Stimulated activated CD8-positive, alpha-beta memory T cell treated with anti-CD3 and anti-CD28 coated beads, Interleukin-15, amount 100 ng/mL, for 1 hour (primary cell): Measurements from ENCODE around the gene TTC28.

ENCODE experiments used
- DNase-seq: peaks from one replicate; pipeline ENCODE4 v3.0.0-alpha.2; 2020; ENCODE audit warnings: low read depth

TTC28 gene

DNA sequence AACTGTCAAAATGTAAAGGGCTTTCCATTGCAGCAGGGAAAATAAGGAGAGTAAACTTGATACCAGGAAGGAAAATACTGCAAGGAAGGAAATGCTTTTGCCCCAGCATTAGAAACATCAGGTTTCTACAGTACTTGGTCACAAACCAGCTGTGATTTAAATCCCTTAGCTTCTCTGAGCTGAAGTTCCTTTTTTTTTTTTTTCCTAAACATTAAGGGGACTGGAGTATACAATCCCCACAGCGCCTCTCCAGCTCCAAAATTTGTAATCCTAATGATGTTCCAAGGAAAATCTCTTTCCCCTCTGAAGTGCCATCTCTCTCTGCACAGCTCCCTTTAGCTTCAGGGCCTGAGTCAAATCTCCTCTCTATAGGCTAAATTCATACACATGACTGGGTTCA is 540.1 kb downstream of the TTC28 start:
- no peak for DNase-seq

DNA sequence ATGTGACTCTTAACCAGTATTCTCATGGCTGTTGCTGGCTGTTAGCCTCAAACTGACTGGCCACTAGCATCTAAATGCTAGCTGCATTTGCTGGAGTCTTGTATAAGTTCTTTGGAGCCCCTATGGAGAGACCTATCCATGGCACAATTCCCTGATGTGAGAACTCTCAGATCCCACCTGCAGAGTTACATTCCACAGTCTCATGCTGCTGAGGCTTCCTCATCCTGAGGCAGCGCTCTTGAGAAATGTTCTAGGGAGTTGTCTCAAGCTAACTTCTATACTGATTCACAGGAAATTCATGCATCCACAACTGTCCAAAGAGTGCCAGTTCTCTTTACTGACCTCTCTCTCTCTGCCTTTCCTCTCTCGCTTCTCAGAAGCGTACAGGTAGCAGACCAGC is 542.6 kb downstream of the TTC28 start:
- DNase-seq, result no peak

DNA sequence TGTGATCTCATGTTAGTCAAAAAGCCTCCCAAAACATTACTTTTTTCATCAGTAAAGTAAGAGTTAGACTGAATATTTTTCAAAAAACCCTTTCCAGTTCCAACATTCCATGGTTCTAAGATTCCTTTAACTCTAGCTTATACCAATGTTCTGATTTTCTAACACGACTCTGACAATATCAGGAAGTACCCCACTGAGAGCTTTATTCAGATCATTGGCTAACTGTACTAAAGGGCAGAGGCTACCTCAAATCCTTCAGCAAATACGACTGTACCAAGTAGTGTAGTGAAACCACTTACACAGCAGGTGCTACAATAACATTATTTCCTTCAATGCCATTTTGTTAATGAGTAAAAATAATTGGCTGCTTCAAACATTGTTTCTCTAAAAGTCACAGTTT is 547.2 kb downstream of the TTC28 start:
- no peak for DNase-seq

DNA sequence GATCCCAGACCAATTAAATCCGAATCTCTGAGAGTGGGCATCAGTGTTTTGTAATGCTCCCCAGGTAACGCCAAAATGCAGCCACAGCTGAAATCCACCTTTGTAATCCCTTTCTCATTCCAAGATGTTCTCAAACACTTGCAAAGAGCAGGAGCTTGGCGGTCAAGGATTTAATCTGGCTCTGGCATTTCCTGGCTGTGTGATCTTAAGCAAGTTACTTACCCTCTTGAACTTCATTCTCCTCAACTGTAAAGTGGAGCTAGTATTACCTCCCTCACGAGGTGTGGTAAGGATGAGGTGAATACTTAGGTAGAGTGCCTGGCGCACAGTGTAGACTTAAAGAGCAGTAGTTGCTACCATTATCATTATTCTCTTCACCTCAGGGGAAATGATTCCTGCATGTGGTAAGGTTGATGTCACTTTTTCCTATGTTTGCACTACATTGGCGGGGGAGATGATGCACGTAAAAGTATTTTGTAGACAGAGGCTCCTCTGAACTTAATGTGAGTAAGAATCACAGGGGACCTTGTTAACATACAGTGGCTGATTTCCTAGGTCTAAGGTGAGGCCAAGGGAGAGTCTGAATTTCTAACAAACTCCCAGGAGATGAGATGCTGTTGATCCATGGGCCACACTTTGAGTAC is 550.2 kb downstream of the TTC28 start:
- DNase-seq, result no peak

DNA sequence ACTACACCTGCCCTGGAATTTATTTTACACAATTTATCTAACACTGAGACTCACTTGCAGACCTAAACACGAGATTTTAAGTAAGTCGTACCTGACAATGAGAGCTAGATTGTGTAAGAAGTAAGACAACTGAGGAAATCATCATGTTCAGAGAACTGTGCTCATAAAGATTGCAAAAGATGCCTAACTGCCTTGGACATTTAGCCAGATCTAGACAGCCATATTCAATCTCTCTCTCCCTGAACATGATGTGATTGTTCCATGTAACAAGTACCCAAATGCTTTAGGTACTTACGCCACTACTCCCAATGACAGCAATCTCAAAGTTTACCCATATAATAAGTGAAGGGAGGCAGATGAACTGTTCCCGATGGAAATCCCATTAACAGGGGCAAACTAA is 550.8 kb downstream of the TTC28 start:
- no peak for DNase-seq

DNA sequence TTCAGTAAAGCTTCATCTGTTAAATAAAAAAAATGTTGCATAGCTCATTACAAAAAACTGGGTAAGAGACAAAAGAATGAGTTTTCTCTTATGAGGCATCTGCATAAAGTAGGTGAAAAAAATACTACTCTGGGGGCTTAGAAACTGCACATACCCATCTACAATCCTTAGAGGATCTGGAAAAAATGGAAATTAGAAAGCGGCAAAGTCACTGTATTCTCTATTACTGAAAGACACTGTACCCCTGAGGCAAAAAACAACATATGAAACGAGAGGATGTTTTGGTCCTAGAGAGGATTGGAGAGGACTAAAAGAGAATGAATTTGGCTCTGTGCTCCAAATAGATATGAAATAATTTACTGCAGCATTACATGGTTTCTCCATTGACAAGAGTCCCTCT is 553.8 kb downstream of the TTC28 start:
- no peak for DNase-seq

DNA sequence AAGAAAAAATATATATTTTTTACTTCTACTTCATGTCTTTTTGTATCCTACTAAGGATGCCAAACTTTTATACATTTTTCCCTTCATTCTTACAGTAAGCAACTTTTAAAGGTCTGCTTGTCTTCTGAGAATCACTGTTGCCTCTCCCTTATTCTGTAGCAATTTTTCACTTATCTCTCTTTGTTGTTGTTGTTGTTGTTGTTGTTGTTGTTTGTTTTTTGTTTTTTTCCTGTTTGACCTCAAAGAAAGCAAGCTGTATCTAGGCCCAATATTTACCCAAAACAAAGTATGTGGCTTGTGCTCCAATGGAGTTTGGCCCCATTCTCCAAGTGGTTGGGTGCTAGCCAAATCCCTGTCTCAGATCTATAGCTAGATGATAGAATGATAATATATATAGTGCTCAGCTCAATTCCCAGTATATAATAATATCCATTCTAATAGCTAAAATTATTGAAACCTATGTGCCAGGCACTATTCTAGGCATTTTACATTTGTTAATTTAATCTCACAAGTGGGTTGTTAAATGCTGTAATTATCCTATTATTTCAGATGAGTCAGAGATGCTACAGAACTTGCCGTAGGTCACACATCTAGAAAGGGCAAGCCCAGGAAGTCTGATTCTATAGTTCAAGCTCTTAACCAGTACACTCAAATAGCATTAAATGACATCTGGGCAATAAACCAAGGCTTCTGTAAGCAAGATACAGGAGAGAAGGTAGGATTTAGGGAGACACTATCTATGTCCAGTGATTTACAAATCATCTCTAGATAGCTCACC is 555.5 kb downstream of the TTC28 start:
- no peak for DNase-seq

DNA sequence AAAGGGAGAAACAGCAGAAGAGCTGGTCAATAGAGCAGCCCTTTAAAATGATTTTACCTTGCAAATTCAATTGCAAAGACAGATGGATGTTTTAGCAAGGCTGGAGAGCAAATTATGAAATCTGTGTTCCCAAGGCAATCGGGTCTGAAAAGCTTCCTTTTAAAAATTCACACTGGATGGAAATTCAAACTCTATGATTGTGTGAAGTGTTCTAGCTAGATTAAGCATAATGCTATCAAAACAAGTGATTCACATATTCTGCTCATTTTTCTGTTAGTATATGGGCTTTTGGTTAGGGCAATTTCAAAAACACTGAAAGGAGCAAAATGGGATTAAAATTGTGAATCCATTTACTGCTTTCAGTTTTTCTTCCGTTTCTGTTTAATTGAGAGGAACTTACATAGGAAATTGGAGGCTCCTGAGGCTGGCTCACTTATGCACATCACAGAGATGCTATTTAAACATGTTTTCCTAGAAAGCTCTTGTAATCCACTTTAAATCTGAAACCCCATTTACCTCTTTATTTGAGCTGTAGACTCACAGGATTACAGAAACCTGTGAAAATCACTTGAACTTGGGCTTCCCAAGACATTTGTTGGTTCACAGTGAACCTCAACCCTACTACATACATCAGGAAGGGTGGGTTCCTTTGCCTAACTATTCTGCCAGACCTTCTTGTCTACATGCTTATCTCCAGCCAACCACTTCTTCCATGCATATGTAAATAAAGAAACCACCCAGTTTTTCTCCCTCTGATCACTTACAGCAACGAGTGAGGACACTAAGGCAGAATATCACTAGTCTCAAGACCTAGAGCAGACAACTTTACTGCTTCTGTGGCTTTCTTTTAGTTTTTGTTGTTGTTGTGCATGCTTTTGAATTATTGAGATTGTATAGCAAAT is 558.7 kb downstream of the TTC28 start:
- no peak for DNase-seq

DNA sequence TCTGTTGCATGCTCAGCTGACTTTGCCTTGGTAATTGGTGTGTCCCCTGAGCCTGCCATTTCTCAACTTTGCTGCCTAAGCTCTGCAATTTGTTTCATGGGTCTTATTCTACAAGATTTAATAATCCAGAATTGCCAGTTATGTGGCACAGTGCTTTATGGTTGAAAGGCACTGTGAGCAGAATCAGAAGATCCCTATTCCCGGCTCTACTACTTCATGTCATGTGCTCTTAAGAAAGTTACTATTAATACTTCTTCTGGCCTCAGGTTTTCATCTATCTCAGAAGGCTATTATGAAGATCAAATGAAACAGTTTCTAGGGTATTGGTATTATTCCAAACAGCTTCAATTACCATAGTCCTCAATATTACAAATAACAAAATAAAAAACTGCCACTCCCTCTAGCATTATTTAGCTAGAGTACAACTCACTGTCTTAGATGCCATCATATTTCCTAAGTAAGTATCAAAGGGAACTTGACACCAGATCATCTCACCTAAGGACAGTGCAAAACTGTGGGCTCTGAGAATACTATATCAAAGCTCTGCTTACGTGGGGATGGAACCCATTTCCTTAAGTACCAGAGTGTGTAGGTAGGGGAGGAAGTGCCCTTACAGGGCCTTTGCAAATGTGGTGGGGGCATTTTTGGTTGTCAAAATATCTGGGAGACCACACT is 560.5 kb downstream of the TTC28 start:
- DNase-seq, result no peak

DNA sequence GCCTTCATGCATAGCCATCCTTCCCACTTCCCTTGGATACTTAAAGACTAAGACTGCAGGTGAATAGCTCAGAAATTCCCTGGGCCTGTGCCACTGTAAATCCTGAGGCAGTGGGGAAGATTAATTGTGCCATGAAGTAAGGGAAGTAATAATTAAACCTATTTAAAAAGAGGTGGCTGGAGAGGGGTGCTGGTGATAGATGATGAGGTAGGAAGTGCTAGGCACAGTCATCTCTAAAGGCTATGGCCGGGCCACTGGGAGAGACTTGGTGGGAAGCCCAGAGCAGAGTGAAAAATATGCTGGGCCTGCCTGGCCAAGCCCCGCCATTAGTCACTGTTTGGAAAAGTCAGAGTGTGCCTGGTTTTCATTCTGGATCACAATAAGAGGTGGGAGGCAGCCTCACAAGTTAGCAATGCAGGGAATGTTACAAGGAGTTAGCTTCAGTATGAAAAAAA is 563.4 kb downstream of the TTC28 start:
- no peak for DNase-seq

DNA sequence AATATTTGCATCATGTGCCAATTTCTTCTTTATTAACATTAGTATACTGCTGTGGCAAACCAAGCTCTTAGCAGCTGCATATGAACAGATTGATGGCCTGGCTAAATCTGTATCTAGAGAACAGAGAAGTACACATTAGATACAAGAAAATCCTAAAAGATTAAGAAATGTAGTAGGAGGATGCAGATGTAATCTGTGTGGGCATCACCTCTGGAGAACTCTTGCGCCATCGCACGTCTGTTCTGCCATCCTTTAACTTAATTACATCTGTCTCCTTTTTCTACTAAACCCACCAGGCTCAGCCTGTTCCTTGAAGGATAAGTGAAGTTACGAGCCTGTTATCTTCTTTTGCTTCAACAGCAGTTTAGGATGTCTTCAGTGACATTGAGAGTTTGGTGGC is 564.2 kb downstream of the TTC28 start:
- DNase-seq, result no peak

DNA sequence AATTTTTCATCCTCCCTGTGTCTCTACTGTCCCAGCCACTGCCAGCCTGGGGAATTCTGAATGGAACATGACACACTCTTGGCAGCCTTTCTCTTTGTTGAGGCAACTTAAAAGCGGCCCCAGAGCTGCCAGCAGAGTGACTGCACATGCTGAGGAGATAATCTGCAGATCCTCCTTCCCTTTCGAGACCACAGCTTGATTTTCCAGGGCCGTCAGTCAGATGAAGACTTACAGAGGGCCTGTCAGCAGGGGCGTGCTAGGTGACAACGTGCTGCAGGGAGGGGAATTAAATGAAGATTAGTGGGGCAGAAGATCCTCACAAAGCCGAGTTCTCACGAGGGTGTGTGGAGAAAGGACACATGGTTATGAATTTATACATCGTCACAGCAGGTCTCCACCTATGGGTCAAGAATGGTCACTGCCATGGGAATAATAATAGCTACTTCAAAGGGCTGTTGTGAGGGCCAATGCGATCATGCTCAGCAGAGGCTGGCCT is 567.0 kb downstream of the TTC28 start:
- no peak for DNase-seq

DNA sequence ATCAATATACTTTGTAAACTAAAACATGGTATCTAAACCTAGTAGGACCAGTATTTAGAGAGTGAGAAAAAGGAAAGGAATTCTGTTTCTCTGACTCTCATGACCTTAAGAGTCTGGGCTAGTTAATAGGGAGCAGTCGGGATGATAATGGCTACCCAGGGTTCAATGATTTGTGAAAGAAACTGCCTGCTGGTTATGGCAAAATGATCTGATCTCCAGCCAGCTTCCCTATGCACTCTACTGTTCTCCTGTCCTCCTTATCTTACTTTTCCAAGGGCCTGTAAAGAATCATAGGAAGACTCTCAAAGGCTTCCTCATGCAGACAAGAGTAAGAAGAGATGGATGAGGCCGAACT is 567.5 kb downstream of the TTC28 start:
- no peak for DNase-seq

DNA sequence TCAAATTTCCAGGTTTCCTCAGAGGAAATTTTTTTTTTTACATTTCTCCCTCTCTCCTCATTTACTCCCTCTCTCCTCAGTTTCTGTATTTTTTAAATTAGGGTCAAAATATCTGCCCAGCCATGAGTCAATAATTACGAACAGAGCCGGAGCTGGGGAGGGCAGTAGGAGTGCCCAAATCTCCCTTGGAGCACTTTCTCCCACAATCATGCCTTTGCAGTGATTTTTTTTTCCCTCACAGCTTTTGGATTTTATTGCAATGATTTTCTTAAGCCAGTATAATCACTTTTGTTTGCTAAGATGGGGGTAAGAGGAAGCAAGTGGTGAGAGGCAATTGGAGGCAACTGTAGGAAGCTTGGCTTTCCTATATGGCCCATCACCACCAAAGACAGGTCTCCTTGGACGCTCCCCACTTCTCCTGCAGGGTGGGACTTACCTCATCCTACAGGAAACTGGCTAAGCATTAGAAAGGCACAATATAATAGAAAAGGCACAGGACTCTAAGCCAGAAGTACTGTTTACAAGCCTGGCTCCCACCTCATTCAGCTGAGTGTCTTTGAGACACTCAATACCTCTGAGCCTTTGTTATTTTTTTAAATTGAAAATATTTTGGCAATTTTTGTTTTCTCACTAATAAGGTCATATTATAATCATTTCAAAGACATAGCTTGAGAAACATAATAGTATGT is 568.0 kb downstream of the TTC28 start:
- no peak for DNase-seq

DNA sequence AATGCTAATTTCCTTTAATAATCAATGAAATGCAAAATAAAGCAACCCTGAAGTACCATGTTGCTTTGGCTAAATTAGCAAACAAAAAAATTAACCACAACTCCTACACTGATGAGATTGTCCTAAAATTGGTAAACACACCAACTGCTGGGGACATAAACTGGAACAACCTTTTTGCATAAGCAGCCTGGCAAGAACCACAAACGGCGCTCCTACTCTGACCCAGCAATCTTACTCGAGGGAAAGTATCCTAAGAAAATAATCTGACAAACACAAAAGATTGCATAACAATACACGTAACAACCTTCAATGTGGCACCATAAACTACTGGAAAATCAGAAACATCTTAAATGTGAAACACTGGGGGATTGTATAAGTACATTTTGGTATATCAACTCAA is 570.8 kb downstream of the TTC28 start:
- no peak for DNase-seq

DNA sequence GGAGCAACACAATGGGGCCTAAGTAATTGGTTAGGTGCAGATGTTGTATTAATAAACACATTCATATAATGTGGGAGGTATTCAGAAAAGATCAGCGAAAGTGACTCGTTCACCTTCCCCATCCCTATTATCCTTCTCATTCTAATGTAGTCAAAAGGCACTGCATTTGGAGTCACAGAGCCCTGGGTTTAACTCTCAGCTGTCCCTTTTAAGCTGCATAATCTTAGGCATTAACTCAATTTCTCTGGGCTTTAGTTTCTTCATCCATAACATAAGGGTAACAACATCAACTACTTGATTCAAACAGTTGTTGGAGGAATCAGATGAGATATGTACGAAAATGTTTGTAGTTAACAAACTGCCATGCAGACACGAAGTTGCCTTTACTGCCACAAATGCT is 573.0 kb downstream of the TTC28 start:
- DNase-seq, result no peak

DNA sequence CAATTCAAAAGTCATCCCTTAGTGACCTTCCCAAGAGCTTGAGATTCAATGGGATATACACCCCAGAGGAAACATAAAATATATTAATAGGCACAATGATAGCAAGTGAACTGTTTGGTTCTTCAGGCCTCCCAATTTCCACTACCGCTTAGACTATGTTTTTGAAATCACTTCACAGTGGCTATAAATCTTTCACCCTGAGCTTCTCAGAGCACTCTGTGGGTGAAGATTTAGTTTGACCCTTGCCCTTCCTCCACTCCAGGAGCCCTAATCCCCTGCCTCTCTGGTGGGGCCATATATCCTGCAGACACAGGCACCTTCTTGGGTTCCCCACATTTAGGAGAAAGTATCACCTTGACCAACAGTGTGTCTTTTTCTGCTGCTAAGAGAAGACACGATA is 573.7 kb downstream of the TTC28 start:
- no peak for DNase-seq

DNA sequence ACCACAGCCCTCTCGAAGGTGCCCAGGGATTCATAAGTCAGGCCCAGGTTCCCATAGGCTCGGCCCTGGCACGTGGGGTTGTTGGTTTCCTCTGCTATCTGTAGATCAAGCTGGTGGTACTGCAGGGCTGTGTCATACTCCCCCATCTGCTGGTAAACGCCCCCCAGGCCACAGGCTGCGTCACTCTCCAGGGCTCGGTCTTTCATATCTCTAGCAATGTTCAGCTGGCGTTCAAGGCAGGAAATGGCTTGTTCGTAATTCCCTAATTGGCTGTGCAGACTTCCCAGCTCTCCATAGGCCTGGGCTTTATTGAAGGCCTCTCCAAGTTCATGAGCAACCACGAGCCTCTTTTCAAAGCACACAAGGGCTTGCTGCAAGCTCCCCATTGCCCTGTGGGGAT is 574.2 kb downstream of the TTC28 start:
- no peak for DNase-seq

DNA sequence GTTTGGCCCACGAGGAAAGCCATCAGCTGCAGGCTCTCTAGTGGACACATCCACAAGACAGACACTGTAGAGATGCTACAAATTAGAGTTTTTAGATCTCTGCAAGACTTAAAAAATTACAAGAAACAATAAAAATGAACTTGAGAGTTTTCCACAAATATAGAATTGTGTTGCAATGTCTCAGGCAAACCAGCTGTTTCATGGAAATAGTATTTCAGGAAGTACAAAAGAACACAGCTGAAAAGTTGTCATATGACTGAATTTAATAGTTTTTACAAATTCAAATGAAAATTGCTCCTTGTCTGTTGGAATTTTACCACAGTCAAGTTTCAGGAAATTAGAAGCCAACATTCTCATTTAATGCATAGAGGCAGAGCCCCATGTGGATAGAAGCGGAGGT is 576.0 kb downstream of the TTC28 start:
- DNase-seq, result no peak

DNA sequence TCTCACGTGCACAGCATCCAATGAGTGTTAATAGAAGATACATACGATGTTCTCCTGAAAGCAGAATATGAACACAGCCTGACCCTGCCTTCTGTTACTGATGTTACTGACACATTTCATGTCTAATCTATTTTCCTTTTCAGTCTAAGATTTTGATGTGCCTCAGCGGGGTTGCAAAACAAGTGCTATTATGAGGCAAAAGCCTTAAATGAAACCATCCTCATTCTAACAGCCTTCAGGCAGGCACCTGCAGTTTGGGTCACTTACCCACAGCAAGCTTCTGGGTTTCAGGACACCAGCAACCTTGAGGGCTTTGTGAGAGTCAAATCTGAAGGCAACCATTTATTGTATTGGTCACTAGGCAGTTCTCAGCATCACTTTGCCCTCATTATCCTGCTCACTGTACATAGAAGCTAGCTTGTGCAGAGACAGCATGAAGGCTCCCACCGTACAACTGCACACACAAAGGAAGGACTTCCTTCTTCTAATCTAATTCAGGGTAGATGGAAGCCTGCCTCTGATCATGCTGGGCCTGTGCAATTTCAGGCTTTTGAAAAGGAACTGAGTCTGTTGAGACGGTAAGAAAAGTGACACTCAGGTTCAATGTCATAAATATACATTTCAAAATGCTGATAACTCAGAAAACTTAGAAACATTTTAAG is 577.4 kb downstream of the TTC28 start:
- DNase-seq, result no peak

DNA sequence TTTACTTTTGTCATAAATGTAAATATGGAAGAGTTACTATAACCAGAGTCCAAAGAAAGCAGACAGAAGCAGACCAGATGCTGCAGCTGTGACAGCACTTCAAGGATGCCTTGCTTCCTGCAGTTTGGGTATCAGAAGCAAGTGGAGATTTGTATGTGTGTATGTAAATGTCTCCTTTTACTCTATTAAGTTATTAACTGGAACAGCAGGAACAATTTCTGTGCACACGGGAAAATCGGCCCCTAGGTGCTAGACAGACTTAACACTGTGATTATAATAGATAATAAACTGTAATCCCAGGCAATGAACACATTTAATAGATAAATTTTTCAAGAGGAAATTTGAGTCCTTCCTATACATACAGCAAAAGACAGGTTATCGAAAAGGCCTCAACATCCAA is 582.0 kb downstream of the TTC28 start:
- DNase-seq, result no peak
